GM21367 (cell line): ENCODE data around the gene WIPI1.
A peak's percentile ranks its signal among the peaks of the same experiment; 100 is the strongest.

Source experiments
- ATAC-seq: cut with Tn5 transposase; IDR thresholded peaks from one replicate; pipeline ENCODE4 v1.9.1; 2021; ENCODE audit not compliant: unreplicated experiment

WIPI1 gene

DNA sequence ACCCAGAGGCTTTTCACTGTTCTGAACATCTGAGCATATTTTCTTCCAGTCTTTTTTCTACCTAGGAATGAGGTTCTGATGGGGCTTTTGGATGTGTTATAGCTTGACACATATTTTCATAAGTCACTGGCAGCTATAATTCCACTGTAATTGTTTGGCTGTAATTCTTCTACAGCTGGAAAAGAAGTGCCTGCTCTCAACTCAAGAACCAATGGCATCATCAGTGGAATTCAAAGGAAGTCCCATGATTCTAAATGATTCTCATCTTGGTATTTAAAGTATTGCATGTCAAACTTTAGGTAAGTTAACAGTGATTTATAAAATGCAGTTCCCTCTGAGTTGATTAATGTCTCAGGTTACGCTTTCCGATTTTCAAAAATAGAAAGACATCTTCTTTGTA, 16.8 kb downstream of the WIPI1 start:
- no peak for ATAC-seq

DNA sequence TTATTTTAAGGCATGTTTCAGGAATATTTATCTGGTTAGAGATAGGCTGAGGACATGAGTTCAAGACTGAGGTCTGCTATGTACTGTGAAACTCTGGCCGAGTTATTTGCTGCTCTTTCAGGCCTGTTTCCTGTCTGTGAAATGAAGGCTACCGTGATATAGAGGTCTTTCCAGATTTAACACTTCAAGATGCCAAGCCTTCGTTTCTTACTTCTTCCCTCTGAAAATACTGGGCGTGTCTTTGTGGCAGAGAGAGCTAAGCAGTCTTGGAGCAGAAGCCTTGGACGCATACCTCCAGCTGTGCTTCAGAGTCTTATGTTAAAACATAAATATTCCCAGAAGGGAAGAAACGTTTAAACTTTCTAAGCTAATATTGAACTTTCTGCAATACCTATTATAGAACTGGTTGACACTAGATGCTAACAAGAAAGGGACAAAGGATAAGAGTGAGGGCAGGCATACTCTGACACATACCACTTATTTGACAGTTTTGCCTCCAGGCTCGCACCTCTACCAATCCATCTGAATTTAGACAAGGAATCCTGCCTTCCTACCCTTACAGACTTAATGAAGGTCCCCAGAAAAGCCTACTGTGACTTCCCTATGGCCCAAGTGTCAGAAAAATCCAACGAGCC, 17.5 kb downstream of the WIPI1 start:
- no peak for ATAC-seq

DNA sequence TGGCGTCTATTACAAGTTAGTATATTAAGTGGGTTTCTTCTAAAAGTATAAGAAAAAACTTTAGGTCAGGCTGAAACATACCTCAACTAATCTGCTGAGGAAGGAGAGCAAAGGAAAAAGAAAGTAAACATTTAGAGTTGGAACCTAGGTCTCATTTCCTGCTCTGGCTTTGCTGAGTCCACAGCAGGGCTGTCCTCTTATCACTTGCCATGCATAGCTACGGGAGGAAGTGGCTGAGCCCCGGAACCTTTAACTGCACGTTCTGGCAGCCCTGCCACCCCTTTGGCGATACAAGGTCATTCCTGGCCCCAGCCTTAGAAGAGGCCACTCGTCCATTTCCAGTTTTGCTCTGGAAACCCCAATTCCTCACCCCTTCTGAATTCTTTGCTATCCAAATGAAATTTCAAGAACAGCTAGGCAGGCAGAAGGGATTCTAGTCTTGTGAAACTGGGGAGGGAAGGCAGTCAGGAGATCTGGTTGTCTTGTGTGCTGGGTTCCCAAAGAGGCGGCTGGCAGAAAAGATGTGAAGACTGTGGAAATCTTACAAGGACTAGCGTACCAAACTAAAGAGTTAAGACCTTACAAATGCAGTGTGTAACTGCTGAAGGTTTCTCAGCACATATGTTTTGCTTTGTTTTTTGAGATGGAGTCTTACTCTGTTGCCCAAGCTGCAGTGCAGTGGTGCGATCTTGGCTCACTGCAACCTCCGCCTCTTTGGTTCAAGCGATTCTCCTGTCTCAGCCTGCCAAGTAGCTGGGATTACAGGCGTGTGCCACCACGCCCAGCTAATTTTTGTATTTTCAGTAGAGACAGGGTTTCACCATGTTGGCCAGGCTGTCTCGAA, 19.1 kb downstream of the WIPI1 start:
- ATAC-seq: peak; percentile 53

DNA sequence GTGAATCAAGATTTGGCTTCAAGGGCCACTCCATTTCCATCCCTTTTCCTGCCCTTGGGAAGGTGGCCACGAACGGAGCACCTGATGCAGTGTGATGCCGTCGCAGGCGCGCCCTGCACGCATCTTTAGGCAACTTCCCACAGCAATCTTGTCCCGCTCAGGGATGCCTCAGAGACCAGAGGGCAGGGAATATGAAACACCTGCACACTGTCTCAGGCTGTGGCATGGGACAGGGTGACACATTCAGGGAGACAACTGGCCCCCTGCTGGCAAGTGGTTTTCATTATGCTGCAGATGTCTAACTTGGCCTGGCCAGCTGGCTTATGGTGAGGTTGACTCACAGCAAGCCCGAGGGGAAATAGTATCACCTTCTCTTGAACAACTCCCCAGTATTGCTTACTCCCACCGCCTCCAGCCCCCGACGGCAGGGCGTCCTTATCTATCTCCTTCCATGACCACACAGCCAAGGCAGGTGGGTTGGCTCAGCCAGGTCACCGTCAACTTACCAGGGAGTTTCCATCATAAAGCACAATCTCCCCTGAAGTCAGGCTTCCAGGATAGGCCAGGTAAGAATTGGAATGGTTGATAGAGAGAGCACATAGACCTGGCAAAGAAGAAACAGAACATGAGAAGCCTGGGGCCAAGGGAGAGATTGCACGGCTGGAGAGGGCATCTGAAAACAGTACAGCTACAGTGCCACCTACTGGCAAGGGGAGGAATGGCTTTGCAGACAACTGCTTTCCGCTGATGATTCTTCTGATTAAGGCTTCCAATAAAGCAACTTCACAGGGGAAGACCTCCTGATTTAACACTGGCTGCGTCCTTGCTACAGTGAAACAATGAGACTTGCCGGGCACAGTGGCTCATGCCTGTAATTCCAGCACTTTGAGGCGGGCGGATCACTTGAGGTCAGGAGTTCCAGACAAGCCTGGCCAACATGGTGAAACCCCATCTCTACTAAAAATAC, 21.1 kb downstream of the WIPI1 start:
- ATAC-seq: no peak

DNA sequence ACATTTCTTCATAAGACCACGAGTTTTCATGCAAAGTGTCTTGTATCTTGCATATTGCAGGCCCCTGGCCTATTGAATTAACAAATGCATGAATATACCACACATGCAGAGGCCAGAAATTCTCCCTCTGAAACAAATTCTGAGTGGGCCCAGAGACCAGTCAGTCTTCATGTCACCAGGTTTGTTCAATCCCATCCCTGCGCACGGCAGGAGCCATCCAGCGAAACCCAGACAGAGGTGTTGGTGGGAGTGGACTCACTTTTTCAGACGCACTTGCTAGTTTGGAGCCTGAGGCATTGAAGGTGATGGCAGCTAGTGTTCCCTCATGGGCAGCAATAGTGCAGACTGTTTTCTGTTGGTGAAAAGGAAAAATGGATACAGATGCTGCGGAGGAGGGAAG, 21.9 kb downstream of the WIPI1 start:
- ATAC-seq: no peak

DNA sequence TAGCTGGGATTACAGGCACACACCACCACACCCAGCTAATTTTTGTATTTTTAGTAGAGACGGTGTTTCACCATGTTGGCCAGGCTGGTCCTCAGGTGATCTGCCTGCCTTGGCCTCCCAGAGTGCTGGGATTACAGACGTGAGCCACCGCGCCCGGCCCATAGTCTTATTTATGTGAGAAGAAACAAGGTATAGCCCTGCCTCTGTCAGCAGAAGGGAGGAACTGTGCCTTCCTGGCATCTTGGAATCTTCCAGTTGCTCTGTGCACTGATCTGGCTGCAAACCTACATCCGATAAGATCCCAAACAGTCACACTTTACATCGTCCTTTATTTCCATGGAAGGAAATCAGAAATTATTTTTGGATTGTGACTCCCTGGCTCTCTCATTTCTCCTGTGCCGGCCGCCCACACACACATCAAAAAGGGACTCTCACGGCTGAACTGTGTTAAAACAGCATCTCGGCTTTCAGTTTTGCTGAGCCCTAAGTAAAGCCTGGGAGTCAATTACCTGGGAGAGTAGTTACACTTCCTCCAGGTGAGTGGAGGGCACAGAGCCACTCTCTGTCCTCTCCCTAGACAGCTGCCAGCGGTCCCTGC, 23.3 kb downstream of the WIPI1 start:
- ATAC-seq: no peak

DNA sequence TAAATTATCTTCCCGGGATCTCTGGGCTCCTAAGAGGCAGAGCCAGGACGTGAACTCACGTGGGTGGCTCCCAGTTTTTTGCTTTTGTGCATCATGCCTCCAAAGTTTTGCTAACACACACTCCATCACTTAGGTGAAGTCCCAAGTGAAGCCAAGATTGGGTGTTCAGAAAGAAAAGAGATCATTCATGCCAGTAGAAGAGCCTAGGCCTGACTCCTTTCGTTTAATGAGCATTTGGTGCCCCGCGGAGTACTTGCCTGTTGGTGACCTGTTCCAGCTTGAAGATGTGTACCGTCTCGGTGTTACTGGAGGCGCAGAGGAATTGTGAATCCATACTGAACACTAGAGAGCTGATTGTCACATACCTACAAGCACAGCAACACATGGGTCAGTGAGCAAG, 24.1 kb downstream of the WIPI1 start:
- no peak for ATAC-seq

DNA sequence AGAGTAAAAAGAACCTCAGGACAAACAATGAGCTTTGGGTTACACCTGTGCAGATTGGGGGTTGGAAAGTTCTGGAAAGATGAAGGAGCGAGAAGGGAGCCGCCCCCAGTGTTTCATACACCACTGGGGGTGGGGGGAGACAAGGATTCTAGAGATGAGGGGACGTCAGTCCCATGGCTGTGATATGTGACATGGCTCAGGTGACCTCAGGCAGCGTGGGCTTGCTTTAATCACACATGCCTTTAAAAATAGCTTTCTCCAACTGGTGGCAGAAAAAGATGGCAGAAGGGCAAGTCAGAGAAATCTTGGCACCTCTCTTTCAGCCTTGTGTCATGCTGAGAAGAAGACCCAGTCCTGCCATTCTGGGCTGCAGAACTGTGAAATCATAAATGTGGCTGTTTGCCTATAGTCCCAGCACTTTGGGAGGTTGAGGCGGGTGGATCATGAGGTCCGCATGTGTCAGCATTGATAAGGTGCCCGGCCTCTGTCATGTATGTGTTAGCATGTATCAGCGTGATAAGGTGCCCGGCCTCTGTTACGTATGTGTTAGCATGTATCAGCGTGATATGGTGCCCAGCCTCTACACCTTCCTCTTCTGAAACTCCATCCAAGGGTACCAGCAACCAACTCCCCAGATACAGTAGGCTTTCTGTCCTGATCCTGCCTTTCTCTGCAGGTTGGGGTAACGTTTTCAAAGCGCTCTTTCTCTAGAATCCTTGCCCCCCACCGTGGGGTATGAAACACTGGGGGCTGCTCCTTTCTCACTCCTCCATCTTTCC, 25.0 kb downstream of the WIPI1 start:
- ATAC-seq: no peak

DNA sequence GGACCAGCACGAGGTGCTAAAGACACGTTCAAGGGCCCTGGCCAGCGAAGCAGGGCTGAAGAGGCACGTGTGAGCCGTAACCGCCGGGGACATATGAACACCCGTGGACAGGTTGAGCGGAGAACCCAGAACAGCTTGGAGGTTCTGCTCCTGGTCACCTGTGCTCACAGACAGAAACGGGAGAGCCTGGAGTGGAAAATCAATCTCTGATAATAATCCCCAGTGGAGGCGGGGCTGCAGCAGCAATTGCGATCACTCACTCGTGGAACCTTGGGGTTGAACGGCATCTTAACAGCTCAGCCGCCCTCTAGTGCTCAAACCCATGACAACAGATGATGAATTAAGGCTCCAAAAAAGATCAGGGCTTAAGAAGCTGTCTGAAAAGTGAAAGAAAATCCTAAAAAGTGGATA, 25.6 kb downstream of the WIPI1 start:
- no peak for ATAC-seq

DNA sequence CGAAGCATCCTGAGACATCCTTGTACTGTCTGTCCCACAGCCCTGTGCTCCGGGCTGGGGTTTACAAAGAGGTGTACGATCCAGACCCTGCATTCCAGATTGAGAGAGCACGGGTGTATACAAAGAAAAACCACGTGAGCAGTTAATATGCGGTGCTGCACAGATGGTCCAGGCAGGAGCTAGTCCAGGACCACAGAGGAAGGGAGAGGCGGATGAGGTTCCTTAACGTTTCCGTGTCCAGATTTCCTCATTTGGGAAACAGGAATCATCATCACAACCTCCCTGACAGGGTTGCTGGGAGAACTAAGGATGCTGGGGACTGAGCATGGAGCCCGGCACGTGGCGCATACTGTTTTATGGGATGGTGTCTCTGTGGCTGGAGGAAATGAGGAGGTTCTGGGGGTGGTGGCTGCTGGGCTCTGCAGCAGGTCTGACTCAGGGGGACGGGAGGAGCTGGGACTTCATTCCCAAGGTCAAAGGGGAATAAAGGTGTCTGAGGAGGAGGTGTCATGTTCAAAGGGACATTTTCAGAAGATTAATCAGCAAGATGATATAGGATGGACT, 26.2 kb downstream of the WIPI1 start:
- ATAC-seq: no peak

DNA sequence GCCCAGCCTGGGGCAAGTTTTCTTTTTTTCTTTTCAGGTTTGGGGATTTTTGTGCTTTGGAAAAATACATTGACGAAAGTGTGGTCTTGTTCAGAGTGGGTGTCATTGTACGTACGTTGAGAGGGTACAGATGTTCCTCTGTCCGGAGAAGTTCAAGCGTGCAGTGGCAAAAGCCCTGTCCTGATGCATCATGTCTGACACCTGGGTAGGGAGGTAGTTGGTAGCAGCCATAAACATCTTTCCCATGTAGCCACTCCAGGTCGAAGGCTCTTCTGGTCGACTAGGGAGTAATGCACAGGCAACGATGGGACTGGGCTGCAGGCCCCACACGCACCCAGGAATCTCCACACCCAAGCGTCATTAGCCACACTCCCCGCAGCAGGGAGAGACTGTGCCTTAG, 27.4 kb downstream of the WIPI1 start:
- ATAC-seq: no peak

DNA sequence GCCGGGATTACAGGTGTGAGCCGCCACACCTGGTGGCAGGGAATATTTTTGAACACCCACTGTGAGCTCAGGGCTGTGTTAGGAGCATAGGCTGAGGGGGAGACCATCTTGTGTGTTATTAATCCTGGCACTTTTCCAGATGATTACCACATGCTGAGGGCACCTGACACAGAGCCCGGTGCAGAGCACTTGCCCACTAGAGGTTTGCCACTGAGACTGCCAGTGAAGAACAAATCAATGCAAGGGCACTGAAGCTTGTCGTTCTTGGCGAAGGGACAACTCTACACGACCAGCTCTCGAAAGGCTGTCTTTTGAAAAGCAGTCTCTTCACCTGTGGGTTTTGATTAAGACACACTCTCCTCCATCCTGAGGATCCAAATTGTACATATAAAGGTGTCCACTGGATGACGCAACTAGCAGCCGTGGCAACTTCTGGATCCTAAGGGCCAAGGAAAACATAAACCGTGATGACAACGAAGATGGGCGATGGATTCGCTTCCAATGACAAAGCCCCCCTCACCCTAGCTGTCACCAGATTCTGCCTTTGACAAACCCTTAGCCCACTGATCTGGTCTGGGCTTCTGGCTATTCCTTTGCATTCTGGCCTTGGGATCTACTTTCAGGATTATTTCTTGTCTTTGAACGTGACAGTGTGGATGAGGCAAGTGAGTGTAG, 28.7 kb downstream of the WIPI1 start:
- ATAC-seq: no peak

DNA sequence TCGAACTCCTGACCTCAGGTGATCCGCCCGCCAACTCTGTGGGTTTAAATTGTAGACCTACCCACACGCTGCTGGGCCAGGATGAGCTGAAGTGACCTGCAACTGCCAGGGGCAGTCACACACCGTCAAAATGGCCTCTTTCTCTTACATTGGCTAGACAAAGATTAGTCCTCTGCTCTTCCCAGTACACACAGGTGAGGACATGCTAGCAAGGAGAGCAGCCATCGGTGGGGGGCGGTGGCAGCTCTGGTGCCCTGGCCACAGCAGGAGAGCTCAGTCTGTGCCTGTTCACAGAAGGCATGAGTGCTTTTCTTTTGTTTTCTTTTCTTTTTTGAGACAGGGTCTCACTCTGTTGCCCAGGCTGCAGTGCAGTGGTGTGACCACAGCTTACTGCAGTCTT, 29.7 kb downstream of the WIPI1 start:
- no peak for ATAC-seq

DNA sequence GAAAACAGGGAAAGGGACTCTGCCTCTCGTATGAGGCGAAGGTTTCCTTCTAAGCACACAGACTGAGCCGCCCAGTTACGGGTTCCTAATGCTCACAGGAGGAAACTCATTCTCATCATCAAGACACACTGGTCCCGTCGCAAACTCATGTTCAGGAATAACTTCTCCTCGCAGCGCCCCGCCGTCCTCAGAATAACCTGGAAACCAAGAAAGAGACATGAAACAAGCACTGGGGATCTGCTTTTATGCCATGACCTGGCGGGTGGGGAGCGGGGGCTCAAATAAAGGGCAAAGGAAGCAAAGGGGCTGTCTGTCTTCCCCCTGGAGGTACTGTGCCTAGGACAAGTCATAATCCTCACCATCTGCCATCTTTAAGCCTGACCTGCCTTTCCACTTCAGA, 31.3 kb downstream of the WIPI1 start:
- no peak for ATAC-seq

DNA sequence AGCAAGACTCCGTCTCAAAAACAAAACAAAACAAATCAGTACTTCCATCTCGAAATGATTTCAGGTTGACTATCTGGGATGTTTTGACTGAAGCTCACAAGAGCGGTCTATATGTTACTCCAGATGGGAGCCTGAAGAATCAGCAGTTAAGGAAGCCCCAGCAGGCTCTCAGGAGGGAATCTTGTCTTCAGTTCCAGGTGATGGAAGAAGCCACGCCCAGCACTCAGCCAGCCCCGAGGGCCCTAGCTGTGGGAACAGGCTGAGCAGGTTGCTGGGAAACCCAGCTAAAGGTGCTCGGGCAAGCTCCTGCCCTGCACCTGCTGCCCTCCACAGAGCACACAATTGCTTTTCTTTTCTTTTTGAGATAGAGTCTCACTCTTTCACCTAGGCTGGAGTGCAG, 32.4 kb downstream of the WIPI1 start:
- no peak for ATAC-seq

DNA sequence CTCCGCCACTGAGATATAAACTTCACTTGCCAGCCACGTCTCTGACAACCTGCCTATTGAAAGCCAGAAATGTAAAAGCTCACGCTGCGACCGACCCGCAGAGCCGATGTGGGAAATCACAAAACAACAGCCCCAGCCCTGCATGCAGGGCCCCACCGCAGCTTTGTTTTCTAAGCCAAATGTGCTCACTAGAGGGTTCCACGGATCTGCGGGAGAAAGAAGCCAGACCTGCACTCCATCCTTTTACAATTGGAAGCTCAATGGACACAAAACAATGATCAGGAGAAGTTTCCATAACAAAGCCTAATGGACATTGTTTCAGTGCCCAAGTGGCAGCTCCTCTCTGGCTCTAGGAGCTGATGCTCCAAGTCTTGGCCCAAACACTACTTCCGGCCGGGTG, 33.1 kb downstream of the WIPI1 start:
- no peak for ATAC-seq

DNA sequence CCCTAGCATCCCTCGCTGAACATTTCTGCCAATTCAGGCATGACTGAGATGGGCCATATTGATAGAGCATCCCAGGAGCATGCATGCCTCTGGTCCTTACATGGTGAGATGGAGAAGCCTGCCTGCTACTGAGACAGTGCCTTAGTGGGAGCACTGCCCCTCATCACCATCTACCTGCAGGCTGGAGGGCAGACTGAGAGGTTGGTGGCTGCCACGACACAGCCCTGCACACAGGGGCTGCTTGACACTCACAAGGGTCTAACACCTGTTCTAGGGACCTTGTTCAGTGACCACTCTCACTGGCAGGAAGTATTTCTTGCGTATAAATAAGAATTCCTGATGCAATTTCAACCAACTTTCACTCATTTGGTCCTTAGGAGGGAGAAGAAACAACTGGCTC, 34.0 kb downstream of the WIPI1 start:
- ATAC-seq: no peak

DNA sequence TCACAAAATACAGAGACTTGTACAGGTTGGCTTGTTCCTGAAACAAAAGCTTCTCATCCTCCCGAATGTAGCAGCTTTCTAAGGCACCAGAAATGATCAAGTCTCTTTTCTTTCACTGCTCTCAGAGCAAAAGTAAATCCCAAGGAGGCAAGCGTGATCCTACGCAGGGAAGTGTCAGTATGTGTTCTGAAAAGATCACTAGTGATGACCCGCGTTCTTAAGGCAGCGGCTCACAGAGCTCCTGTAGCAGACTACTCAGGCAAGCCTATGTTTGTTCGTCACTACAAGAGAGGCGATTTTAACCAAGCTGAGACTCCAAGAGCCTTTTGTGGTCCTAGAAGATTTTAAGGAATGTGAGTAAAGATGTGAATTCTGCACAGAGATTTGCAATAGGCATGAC, 34.5 kb downstream of the WIPI1 start:
- no peak for ATAC-seq

DNA sequence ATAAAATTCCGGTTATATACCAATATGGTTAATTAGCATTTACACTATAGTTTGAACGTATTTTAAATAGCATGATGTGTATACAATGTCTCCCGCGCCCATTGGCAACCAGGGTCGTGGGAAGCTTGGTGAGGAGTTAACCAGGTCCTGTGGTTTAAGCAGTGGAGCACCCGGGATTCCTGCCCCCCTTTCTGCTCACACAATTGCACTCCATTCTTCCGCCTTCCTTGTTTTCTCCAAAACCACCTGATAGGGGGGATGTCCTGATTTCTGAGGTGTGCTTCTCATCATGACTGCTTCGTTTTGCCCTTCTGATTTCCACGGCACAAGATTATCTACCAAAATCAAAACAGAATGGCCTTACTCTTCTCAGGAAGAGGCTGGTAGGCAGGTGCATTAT, 35.8 kb downstream of the WIPI1 start:
- ATAC-seq: no peak

DNA sequence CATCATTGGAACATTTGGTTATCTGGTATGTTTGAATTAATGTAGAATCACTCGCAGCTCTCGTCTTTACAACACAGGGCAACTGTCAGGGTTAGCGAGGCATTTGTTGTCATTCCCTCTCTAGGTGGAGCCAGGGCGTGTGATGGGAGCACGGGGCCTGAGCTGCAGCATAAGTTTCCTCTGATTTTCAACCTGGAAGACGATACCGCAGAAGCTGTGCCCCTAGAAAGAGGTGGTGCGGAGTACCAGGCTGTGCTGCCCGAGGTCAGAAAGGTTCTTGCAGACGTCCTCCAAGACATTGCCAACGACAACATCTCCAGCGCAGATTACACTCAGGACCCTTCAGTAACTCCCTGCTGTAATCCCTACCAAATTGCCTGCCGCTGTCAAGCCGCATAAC, 37.2 kb downstream of the WIPI1 start:
- no peak for ATAC-seq
